Ramos (cell line): Measurements from ENCODE around the gene CTBS.

Experiments used
- in situ Hi-C: fragments of 300-500 bp; cut with MboI; formaldehyde crosslinking; loops from one replicate; pipeline ENCODE4 v1.14.3; 2022; ENCODE audit warnings: low sequenced_read_pairs; ENCODE audit not compliant: unreplicated experiment

Gene CTBS

GRCh38 chr1:84509029-84509428, 65.2 kb downstream of the CTBS start:
- in situ Hi-C loops, result loop anchor here (10.0 kb wide), 1 partner anchor 66 kb away; the partner anchor contains the start of gene CTBS

DNA sequence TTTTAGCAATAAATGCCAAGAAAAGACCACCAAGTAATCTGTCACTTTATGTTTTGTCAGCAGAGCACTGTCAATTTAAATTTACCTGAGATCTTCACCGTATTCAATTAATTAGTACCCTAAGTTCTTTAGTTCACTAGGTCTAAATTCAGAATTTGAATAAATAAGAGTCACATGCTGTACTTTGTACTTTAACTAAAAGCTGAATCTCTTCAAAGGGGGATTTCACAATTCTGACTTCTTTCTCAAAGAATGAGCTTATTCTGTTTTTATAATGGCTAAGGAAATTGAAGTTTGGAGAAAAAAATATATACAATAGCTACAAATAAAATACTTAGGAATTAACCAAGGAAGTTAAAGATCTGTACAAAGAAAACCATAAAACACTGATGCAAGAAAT, 65.7 kb downstream of the CTBS start:
- in situ Hi-C loops, result loop anchor here (10.0 kb wide), 1 partner anchor 66 kb away; the partner anchor contains the start of gene CTBS

GRCh38 chr1:84507887-84508286, 66.4 kb downstream of the CTBS start:
- in situ Hi-C loops, result loop anchor here (10.0 kb wide), 1 partner anchor 67 kb away; the partner anchor contains the start of gene CTBS

DNA sequence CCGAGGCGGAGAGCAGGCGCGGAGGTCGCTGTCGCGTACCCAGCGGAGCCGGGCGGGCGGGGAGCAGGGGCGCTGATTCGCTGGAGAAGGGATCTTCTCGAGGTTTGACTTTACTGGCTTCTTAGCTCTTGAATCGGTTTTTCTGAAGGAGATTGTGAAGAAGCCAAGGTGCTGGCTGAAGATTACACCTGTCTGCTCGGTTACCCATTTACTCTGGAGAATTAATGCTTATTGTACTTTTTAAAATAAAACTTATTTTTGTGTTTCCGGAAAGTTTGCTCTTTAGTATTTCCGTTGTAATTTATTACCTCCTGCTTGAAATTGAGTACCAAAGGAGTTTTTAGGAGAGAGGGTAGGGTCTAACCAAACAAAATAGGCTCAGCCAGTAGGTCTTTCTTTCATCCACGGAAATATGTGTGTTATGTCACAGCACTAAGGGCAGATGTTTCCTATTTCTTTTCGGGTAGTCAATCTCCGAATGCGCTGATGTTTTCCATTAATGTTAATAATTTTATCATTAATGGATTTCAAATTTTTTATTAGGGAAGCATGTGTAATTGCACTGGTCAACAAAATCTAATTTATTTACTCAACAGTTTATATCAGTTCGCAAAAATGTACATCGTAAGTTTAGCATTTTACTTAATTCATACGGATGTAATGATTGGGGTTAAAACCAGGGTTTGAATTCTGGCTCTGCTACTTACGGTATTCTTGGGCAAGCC, 67.3 kb downstream of the CTBS start:
- in situ Hi-C loops, result loop anchor here (10.0 kb wide), 1 partner anchor 68 kb away; the partner anchor contains the start of gene CTBS

DNA sequence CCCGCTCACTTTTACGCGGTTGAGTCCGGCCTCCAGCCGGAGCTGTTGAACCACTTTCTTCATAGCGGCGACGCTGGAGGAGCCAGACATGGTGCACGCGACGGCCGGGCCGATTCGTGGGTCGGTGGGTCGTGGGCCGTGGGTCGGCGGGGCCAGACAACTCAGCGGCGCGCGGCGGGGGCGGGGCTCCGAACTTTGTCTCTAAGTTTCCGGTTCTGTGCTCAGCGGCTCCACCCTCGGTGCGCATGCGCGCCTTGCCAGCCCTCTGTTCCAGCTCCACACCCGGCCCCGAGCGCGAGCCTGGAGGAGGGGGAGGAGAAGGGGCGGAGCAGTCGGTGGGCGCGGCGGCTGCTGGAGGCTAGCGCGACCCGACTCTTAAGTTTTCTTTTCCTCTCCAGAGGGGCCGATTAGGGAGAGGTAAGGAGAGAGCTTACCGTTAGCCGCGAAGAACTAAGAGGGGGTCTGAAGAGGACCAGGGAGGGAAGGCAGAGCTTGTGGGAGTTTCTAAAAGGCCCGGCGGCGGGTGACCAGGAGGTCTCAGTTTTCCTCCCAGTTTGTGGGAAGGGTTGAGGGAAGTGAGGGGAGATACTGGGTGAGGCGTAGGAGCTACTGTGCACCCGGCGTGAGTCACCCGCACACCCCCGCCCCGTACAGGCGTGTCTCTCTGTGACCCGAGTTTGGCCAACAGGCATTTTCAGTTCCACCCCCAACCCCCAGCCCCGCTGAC, 68.1 kb downstream of the CTBS start, which contains the start of the genes GNG5 and SPATA1:
Gene GNG5 (minus strand): TSS at position 580 of the 727 bp plus-strand sequence. CDS start 490 bp downstream, at position 90.
Gene SPATA1 (plus strand): TSS at position 385 of the 727 bp plus-strand sequence. CDS start 9,974 bp downstream, outside the sequence.
- in situ Hi-C loops, result loop anchor here (10.0 kb wide), 1 partner anchor 69 kb away; the partner anchor contains the start of gene CTBS

- in situ Hi-C loops, result loop anchor here (10.0 kb wide), 1 partner anchor 69 kb away; the partner anchor contains the start of gene CTBS
Observed at GRCh38 chr1:84505493-84506001, 68.7 kb downstream of the CTBS start.

DNA sequence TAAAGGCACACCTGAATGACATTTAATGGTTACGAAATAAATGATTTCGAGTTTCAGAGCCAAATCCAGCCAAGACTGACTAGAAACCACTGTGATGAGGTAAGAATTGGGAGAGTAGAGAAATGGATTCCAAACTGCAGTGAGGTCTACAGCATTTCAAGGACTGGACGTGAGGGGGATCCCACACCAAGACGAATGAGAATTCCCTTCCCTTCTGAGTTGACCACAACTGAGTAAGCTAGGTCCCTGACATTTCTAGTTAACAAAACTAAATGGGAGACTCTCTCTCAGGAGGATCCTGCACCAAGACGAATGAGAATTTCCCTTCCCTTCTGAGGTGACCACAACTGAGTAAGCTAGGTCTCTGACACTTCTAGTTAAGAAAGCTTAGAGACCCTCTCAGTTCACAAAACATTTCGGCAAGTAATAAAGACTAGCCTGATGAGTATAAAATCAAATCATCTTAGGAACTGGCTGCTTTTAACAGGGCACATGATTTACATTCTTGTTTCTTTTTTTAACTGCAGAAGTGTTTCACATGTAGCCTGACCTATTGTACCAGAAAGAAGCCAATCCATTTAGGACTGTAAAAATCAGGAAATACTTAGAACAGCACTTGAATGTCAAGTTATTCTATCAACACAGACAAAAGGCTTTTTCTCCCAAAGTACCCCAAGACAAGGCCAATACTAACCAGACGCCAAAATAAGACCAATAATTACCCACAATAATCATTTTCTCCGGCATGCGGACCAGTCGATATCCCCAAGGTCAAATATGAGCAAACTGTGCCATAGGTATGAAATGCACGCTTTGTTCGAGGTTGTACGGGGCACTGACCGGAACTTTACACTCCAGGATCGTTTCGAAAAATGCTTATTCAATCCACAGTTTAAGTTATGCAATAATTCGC, 69.4 kb downstream of the CTBS start:
- in situ Hi-C loops, result loop anchor here (10.0 kb wide), 1 partner anchor 70 kb away; the partner anchor contains the start of gene CTBS

DNA sequence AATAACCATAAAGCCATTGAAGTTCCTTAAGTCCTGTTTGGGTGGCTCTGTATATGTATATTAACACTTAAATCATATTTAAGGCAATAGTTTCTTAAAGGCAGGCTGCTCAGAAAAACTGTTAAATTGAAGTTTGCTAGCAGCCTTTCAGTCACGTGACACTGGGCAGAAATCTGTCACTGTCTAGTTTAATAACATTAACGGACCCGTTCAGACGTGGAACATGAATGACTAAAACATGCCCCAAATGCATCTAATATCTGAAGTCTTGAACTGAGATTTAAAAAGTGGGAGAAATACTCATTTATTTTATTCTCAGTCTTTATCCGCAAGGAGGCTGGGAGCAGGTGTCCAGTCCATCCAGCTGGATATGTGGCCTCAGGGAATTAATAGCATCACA, 71.3 kb downstream of the CTBS start:
- in situ Hi-C loops, result loop anchor here (10.0 kb wide), 1 partner anchor 72 kb away; the partner anchor contains the start of gene CTBS
